PC-3 (cell line): Measurements from ENCODE around the gene MIPOL1.

Experiments used
- EZH2 ChIP-seq: fragments of 300-600 bp; sonication (generic); IDR thresholded peaks from one replicate; pipeline ENCODE4 v1.6.1; 2017; ENCODE audit warnings: antibody characterized with exemption, mild to moderate bottlenecking, low read length; ENCODE audit not compliant: unreplicated experiment
- EZH2phosphoT487 ChIP-seq: fragments of 300-600 bp; sonication (generic); IDR thresholded peaks from 2 replicates; pipeline ENCODE4 v1.6.1; 2018; ENCODE audit warnings: mild to moderate bottlenecking, antibody characterized with exemption, low read length, borderline replicate concordance
- TF ChIP-seq, protein P1 (sequence below): fragments of 300-600 bp; sonication (generic); conservative IDR thresholded peaks from 2 replicates; pipeline ENCODE4 v1.5.1; 2017; ENCODE audit warnings: antibody characterized with exemption, low read depth, mild to moderate bottlenecking, low read length

DNA sequence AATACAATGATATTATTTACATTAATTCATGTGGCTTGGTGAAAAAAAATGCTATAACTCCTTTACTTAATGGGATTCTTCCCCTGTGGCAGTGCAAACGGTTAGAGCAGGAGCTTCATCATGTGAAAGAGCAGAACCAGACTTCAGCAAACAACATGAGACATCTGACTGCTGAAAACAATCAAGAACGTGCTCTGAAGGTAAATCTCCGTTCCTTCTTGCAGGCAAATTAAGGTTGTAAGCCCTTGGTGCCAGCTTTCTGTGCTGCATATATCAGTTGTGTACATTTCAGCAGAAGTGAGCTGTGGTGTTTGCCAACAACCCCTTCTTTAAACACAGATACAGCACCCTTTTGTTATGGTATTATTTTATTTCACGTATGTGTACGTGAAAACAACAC lies 171.7 kb downstream of the MIPOL1 start:
- TF ChIP-seq, protein P1, sequence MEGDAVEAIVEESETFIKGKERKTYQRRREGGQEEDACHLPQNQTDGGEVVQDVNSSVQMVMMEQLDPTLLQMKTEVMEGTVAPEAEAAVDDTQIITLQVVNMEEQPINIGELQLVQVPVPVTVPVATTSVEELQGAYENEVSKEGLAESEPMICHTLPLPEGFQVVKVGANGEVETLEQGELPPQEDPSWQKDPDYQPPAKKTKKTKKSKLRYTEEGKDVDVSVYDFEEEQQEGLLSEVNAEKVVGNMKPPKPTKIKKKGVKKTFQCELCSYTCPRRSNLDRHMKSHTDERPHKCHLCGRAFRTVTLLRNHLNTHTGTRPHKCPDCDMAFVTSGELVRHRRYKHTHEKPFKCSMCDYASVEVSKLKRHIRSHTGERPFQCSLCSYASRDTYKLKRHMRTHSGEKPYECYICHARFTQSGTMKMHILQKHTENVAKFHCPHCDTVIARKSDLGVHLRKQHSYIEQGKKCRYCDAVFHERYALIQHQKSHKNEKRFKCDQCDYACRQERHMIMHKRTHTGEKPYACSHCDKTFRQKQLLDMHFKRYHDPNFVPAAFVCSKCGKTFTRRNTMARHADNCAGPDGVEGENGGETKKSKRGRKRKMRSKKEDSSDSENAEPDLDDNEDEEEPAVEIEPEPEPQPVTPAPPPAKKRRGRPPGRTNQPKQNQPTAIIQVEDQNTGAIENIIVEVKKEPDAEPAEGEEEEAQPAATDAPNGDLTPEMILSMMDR: no peak
- TF ChIP-seq EZH2 (no peak), EZH2phosphoT487 (no peak)
